ENCODE results near the gene IL23R.

IL23R gene

DNA sequence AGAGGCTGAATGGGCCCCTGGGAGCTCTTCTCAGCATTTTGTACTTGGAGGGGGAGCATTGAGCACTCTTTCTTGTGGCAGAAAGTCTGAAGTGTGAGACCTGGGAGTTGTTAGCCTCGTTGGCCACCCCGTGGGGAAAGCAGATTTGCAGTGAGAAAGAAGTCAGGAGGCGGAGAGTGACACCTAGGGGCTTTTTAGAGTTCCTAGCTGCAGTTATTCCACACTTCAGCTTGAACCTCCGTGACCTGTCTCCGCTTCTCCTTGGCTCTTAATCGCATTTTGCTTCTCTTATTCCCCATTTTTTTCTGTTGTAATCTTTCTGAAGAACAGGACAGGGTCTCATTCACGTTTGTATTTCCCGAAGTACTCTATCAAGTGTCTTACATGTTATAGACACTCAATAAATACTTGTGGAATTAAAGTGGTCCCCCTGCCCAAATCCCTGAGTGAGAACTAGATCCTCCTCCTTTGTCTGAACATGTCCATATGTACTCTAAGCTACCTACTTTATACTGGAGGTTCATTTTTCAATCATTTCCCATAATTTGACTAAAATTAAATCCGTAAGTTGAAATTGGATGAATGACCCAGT, 17.0 kb upstream of the IL23R start:
- peak; percentile 21 for DNase-seq (ENCODE audit: low read depth)

DNA sequence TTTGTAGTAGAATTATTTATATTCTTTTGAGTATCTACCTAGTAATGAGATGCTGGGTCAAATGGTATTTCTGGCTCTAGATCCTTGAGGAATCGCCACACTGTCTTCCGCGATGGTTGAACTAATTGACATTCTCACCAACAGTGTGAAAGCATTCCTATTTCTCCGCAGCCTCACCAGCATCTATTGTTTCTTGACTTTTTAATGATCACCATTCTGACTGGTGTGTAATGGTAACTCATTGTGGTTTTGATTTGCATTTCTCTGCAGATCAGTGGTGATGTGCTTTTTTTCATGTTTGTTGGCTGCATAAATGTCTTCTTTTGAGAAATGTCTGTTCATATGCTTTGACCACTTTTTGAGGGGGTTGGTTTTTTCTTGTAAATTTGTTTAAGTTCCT, 15.3 kb upstream of the IL23R start:
- DNase-seq (ENCODE audit: low read depth), result no peak

DNA sequence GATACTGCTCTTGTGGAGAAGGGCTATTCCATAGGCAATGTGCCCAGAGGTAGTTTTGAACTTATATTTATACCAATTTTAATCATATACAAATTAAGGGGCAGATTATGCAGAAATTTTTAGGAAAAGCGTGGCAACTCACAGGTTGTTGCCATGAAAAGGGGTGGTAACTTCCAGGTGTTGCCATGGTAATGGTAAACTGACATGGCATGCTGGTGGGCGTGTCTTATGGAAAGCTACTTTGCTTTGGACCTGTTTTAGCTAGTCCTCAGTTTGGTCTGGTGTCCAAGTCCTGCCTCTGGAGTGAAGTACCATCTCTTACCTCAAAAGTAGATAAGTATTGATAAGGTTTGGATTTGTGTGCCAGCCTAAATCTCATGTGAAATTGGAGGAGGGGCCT, 7.9 kb upstream of the IL23R start:
- DNase-seq (ENCODE audit: low read depth), result no peak

DNA sequence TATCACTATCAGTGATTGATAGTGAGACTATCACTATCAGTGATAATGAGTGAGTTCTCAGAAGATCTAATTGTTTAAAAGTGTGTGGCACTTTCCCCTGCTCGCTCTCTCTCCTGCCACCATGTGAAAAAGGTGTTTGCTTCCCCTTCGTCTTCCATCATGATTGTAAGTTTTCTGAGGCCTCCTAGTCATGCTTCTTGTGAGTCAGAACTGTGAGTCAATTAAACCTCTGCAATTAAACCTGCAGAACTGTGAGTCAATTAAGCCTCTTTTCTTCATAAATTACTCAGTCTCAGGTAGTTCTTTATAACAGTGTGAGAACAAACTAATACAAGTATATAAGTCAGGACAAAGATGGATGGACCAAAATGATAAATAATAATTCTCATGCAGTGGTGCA, 7.0 kb upstream of the IL23R start:
- no peak for DNase-seq (ENCODE audit: low read depth)

DNA sequence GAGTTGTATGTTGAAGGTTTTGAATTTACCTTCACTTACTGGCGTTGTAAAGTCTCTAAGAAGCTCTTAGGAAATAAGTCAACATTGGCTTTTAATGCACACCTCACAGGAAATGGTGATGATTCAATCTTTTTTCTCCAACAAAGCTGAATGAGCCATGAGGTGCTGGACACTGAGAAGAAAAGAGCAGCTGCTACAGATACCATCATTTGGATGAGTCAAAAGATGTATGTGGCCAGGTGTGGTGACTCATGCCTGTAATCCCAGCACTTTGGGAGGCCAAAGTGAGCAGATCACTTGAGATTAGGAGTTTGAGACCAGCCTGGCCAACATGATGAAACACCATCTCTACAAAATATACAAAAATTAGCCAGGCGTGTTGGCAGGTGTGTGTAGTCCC, 3.3 kb upstream of the IL23R start:
- no peak for DNase-seq (ENCODE audit: low read depth)

DNA sequence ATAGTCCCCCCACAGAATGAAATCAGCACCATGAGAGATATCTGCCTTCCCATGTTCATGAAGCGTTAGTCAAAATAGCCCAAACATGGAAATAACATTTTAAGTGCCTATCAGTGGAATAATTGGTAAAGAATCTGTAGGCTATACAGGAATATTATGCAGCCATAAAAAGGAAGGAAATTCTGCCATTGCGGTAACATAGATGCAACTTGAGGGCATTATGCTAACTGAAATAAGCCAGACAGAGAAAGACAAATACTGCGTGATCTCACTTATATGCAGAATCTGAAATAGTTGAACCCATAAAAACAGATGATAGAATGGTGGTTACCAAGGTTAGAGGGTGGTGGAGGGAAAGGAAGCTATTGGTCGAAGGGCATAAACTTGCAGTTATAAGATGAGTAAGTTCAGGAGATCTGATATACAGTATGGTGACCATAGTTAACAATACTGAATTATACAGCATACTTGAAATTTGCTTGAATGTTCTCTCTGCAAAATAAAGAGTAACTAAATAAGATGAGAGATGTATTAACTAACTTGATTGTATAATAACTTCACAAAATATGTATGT, 699 bp upstream of the IL23R start:
- no peak for DNase-seq (ENCODE audit: low read depth)

DNA sequence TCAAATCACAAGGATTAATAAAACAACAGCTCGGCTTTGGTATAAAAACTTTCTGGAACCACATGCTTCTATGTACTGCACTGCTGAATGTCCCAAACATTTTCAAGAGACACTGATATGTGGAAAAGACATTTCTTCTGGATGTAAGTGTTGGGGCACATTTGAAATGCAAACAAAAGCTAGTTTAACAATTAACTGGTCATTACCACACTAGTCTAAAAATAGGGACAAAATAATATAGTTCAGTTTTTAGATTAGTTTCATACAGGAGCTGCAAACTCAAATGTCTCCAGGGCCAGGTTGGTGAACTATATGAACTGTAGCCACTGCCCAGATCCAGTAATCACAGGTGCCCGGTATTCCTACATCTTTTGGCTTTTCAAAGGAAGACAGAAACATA, 3.2 kb downstream of the IL23R start:
- no peak for DNase-seq (ENCODE audit: low read depth)

DNA sequence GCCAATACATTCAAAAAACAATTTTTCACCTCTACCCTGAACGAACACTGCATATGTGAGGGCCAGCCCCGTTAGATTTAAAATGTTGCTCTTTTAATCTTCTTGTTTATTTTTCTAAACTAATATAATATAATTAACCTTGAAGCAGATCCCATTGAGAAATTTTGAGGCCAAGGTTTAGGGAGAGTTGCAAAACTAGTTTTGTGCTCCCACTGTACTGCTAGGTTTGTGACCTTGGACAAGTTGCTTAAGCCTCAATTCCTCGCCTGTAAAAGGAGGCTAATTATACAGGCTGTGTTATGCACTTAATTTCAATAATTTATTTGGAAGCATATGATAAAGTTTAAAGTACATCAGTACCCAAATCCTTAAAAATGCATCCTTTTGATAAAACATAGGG, 3.7 kb downstream of the IL23R start:
- DNase-seq (ENCODE audit: low read depth), result no peak

DNA sequence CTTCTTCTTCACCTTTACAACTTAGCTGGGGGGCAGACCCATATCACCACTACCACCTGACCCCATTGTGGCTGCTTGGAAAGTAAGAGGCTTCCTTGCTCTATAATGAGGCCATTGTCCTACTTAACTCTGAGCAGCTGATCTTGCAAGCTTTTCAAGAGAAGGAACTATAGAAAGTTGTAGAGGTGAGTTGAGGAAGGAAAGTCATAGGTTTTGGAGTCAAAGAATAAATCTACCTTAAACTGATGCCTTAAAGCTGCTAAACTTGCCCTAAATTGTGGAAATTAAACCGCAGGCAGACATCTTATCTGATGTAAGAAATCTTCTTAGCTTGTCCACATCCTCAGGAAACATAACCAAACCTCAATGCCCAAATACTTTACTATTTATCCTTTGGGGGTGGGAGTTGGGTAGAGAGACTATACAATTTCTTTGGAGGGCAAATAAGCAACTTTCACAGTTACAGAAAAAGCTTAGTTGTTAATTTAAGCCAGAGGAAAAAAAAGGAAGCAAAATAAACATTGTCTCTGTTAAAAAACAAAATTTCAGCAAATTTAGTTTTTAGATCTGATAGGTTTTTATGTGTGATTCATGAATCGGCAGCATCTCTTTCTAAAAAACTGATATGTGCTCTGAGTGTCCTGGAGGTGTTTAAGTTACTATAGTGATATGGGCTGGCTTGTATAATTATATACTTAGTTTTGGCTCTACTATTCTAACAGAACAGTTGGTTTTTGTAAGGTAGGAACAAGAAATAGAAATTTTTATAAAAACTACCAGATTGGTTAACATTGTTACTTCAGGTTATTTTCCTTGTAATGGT, 4.7 kb downstream of the IL23R start:
- no peak for DNase-seq (ENCODE audit: low read depth)

DNA sequence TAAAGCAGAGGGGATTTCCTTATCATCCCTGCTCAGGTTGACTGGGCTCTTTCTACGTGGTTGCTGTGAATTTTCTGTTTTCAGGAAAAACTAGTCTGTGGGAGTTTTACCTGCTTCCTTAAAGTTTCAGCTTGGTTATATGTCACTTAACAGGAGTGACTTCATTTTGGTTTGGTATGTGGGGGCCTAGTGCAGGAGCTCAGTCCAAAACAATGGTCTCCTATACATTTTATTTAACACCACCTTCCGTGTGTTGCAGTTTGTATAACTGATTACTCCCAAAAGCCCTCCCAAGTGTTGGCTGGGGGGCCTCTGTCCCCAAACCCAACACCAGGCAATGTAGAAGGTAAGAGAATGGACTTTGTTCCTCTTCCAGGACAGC, 5.3 kb downstream of the IL23R start:
- no peak for DNase-seq (ENCODE audit: low read depth)

DNA sequence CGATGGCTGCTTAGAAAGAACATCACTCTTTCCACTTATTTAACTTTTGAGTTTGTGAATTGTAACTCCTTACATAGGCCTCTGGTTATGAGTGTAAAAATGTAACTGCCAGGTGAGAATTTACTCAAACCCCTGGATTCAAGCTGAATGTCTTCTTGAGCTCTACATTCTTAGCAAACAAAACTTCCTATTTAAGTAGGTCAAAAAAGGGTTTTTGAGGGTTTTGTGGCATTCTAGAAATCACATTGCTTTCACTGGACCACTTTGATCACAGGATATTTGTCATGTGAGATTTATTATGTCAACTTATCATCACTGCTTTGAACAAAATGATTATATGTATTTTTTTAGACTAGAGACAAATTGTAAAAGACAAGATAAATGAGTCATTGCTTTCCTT, 5.7 kb downstream of the IL23R start:
- no peak for DNase-seq (ENCODE audit: low read depth)

DNA sequence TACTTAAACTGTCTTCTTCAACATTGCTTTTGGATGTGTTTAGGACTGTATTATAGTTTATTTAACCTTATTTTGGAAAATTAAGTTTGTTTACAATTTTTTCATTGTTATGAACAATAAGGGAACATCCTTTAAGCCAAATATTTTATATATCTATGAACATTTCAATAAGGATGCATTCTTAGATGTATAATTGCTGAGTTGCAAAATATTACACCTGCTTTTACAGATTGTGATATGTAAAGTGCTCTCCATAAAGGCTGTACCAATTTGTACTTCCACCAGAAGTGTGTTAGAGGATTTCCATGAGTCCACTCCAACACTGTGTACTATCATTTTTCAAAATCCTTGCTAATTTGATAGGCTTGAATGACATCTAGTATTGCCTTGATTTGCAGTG, 7.7 kb downstream of the IL23R start:
- no peak for DNase-seq (ENCODE audit: low read depth)

DNA sequence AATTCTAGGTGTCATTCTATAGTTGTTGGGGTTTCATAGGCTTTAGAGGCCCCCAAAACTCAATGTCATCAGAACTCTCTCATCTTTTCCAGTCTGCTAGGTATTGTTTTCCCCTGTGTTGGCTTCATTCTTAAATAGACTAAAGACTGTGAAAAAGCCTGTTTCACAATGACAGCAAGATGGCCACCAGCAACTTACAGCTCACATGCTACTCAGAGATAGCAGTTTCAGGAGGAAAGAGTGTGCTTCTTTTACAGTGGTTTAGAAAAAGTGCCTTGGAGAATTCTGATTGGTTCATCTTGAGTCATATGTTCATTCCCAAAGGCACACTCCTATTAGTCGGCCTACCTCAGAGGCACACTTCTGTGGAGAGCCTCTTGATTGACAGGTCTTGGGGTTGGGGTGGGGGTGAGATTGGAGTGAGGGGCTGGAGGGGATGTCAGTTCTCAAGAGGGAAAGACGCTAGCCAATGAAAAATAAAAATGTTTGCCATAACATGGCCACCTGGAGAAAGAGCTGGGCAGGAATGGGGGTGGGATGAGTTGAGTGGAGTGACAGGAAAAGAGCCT, 8.5 kb downstream of the IL23R start:
- no peak for DNase-seq (ENCODE audit: low read depth)

DNA sequence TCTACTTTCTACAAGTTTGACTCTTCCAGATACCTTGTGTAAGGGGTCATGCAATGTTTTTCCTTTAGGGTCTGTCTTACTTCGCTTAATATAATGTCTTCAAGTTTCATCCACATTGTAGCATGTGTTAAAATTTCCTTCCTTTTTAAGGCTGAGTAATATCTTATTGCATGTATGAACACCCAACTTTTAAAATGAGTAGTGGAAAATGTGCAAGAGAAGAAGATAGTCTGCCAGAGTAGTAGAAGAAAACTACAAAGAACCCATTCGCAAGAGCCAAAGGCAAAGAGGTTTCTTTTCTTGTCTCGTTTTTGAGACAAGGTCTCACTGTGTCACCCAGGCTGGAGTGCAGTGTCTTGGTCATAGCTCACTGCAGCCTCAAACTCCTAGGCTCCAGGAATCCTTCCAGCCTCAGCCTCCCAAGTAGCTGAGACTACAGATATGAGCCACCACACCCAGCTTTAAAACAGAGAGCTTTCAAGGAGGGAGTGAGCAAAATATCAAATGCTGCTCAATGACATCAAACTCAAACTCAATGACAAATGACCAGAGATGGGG, 9.4 kb downstream of the IL23R start:
- DNase-seq (ENCODE audit: low read depth), result no peak

DNA sequence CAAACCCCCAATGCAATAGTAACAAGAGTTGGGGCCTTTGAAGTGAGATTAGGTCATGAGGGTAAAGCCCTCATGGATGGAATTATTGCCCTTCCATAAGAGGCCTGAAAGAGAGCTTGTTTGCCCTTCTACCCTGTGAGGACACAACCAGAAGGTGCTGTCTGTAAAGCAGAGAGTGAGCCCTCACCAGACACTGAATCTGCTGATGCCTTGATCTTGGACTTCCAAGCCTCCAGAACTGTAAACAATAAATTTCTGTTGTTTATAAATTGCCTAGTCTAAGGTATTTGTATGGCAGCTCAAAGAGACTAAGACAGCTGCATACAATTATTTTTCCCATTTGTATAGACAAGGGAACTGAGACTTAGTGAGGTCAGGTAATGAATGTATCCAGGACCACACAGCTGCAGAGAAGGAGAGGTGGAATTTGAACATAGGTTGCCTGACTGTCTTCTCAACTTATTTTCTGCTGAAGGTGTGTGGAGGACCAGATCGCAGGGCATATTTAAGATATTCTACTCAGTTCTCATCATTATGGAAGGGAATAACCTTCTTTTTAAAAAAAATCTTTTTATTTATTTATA, 18.7 kb downstream of the IL23R start:
- no peak for DNase-seq (ENCODE audit: low read depth)

DNA sequence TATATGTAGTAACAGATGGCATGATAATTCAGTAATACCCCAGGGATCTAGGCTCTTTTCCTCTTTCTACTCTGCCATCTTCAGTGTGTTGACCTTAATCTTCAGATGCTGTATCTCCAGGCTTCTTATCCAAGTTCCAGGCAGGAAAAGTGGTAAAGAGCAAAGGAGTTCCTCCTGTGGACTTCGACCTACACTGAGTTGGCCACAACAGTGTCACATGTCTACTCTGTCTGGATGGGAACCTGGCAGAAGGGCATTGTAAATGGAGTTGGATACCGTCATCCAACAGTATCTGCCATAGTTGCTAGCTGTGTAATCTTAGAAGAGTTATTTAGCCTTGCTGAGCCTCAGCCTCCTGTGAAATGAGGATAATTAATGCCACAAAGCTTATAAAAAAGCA, 21.9 kb downstream of the IL23R start:
- no peak for DNase-seq (ENCODE audit: low read depth)

DNA sequence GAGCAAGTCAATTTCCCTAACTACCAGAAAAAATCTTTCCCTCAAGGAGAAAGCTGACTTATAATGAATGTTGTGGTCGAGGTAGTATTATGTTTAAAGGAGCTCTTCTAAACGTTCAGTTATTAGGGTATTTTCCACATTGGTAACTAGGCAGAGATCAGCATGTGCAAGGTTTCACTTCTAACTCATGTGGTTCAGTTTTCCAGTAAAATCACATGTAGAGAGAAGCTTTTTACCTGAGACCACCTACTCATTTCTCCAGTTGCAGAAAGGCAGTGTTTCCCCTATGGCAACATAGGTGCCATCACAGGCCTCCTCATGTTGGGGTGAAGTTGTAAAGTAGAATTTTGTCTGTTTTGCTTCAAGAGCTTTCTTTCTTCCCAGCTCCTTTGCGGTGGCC, 23.7 kb downstream of the IL23R start:
- no peak for DNase-seq (ENCODE audit: low read depth)

DNA sequence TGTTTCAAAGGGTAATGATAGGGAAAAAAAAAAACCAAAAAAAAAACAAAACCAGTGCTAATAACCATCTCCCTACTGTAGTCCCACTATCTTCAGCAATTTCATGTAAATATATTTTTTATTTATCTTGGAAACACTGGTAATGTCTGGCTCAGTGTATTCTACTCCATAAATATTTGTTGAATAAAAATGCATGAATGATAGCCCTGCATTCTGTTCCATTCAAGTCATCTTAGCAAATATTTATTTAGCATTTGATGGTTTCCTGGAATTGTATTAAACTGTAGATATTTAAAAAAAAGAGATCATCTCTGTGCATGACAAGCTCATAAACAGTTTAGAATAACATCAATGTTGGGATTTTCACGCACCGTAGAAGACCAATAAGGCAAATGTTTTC, 24.2 kb downstream of the IL23R start:
- no peak for DNase-seq (ENCODE audit: low read depth)

DNA sequence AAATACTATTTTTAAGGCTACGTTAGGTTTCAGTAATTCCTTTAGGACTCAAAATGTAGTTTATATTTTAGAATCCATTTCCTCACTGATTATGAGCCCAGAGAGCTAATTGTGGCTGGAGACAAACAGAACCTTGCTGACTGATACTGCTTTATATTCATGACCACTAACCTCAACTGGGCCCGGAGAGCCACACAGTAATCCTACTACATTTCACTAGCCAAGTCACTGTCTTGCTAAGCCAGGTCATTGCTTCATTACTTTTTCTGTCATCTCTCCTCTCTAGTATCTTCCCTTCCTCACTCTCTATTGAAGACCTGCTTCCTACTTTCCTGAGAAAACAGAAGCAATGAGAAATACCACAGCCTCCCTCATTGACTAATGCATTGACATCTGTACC, 24.7 kb downstream of the IL23R start:
- no peak for DNase-seq (ENCODE audit: low read depth)

DNA sequence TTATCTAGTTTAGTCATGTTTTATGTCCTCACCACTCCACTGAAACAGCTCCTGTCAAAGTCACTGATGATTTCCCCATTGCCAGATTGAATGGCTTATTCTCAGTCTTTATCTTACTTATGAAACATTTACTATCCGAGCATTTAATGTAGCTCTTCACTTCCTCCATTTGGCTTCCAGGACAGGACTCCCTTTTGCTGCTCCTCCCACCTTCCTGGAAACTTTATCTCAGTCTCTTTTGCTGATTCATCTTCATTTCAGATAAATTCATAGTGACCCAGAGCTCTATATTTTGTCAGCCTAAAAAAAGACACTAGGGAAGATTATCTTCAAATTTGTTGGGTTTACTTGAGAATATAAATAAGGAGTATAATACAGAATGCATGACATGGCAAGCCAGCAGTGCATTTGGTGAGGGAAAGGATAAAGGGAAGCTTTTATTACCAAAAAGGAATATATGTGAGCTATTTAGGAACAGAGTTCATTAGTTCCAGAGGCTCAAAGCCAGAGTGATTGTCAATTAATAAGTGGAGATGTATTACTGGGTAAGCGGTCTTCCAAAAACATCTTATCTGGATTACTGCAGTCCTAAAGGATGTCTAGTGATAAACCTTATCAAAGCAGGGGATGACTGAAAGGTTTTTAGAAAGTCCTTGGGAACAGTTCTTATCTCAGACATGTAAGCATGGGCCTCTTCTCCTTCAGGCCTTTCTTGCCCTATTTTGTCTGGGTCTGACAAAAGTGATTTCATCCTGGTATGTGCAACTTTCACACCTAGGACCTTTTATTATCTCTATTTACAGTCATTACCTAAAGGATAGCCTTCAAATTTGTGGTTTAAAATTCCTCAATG, 25.6 kb downstream of the IL23R start:
- DNase-seq (ENCODE audit: low read depth), result no peak

DNA sequence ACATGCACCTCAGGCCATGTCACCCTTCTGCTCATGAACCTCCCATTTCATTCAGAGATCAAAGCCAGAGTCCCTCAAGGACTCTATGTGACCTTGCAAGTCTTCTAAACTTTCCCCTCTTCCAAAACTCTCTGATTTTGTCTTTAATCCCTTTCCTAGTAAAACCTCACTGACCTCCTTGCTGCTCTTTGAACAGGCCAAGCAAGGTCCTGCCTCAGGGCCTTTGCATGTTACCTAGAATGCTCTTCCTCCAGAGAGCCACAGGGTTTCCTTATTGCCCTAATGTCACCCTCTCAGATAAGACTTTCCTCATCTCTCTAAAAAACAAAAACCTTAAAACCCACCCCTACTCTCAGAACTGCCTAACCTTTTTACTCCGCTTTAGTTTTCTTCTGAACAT, 26.6 kb downstream of the IL23R start:
- DNase-seq (ENCODE audit: low read depth), result no peak

DNA sequence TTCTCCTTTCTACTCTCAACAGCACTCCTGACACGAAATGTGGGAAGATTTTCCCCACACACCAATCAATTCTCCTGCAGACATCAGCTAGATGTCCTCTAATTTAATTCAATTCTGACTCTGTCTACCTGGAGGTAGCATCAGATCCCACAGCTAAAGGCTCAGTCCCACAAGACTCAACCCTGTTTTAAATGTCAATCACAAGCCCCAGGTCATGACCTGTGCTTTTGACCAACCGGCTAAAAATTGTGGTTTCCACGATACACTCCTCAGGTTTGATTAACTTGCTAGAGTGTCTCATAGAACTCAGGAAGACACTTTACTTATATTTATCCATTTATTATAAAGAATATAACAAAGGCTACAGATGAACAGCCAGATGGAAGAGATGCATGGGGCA, 27.4 kb downstream of the IL23R start:
- no peak for DNase-seq (ENCODE audit: low read depth)

Data from stimulated activated CD8-positive, alpha-beta memory T cell treated with anti-CD3 and anti-CD28 coated beads, Interleukin-12 subunit alpha, Interleukin-12 subunit beta, amount 100 ng/mL, for 4 hours (primary cell).